ENCODE results near the gene LRCH4. TPM values are rescaled to one million over a fixed set of nuclear protein-coding genes. Genes with fewer than 3 reads are reported as not detected.

Gene LRCH4
- total RNA-seq, 6 donors from 2014 or later, result 88.5 to 493 (median 121) TPM

- peak overlapping the region in 3 of 4 donors; percentile 33 to 48 (median 44) for H3K4me3 ChIP-seq
- DNase-seq (peak; percentile 77 to 87), ATAC-seq (ENCODE audit: low FRiP score in 2 of 2) (peak; percentile 3 to 59)
- H3K9me3 ChIP-seq, result no peaks in the 10 kb centered on the region
- peak overlapping the region in 2 of 4 donors; percentile 62 to 73 for H3K27ac ChIP-seq
- no peaks in the 10 kb centered on the region for H3K27me3 ChIP-seq
- H3K36me3 ChIP-seq, result peaks cover 4 to 24% (median 16%) of the 10 kb centered on the region in 4 donors
- 28 to 68% methylated on average over 8 to 34 of the region's 36 CpGs for WGBS, 2 donors
- peaks cover 13 to 32% (median 18%) of the 10 kb centered on the region in 4 donors for H3K4me1 ChIP-seq
- TF ChIP-seq POLR2A (IDR thresholded peaks at IDR 0.05) (no peak), CTCF (IDR thresholded peaks at IDR 0.05) (peak; percentile 36 to 57 (median 50))
These were observed 16.8 kb downstream of the LRCH4 start for GRCh38 chr7:100568896-100569844.

GRCh38 chr7:100568176-100568895 is 17.6 kb downstream of the LRCH4 start:
- DNase-seq, result no peak
- Histone ChIP-seq H3K36me3 (peaks cover 0 to 19% (median 9%) of the 10 kb centered on the region in 4 donors), H3K4me1 (peaks cover 13 to 37% (median 18%) of the 10 kb centered on the region in 4 donors), H3K27me3 (no peaks in the 10 kb centered on the region), H3K9me3 (no peaks in the 10 kb centered on the region), H3K27ac (no peak overlapping the region), H3K4me3 (no peak overlapping the region)
- 74 to 81% methylated on average over 3 to 9 of the region's 11 CpGs for WGBS, 2 donors
- no peak for ATAC-seq (ENCODE audit: low FRiP score in 2 of 2)
- no peak for TF ChIP-seq POLR2A (IDR thresholded peaks at IDR 0.05)
- no peak for TF ChIP-seq POLR2AphosphoS5 (IDR thresholded peaks at IDR 0.05)
- no peak for TF ChIP-seq EP300 (IDR thresholded peaks at IDR 0.05)
- no peak for TF ChIP-seq CTCF (IDR thresholded peaks at IDR 0.05)

GRCh38 chr7:100567751-100568175 is 18.2 kb downstream of the LRCH4 start:
- H3K27me3 ChIP-seq, result no peaks in the 10 kb centered on the region
- no peak for ATAC-seq (ENCODE audit: low FRiP score in 2 of 2)
- TF ChIP-seq CTCF (IDR thresholded peaks at IDR 0.05), result no peak
- no peak for TF ChIP-seq EP300 (IDR thresholded peaks at IDR 0.05)
- TF ChIP-seq POLR2AphosphoS5 (IDR thresholded peaks at IDR 0.05), result no peak
- H3K4me3 ChIP-seq, result no peak overlapping the region
- DNase-seq, result no peak
- H3K36me3 ChIP-seq, result peaks cover 0 to 19% (median 5%) of the 10 kb centered on the region in 4 donors
- no peaks in the 10 kb centered on the region for H3K9me3 ChIP-seq
- H3K27ac ChIP-seq, result no peak overlapping the region
- 29% methylated on average over 3 of the region's 3 CpGs; no CpG with 5 or more reads in 1 of the 2 donors for WGBS, 2 donors
- H3K4me1 ChIP-seq, result peaks cover 13 to 37% (median 18%) of the 10 kb centered on the region in 4 donors

- H3K27ac ChIP-seq, result no peak overlapping the region
- H3K9me3 ChIP-seq, result no peaks in the 10 kb centered on the region
- peaks cover 13 to 37% (median 18%) of the 10 kb centered on the region in 4 donors for H3K4me1 ChIP-seq
- DNase-seq (no peak), ATAC-seq (ENCODE audit: low FRiP score in 2 of 2) (no peak)
- H3K36me3 ChIP-seq, result peaks cover 0 to 19% (median 8%) of the 10 kb centered on the region in 4 donors
- no peak overlapping the region for H3K4me3 ChIP-seq
- no peaks in the 10 kb centered on the region for H3K27me3 ChIP-seq
- WGBS, 2 donors, result 69 to 73% methylated on average over 3 to 12 of the region's 12 CpGs
- TF ChIP-seq EP300 (IDR thresholded peaks at IDR 0.05) (no peak), POLR2AphosphoS5 (IDR thresholded peaks at IDR 0.05) (no peak), POLR2A (IDR thresholded peaks at IDR 0.05) (no peak), CTCF (IDR thresholded peaks at IDR 0.05) (no peak)
These were observed 18.7 kb downstream of the LRCH4 start for GRCh38 chr7:100567031-100567730.

Data from upper lobe of left lung (tissue), 6 donors.